Loucy (cell line): Measurements from ENCODE around the gene CD300C.
A peak's percentile ranks its signal among the peaks of the same experiment; 100 is the strongest.

Source experiments
- H2AFZ ChIP-seq: fragments of 200-600 bp; sonication (generic); 2 replicates; pipeline ENCODE4 v1.6.0; 2016; ENCODE audit warnings: antibody characterized with exemption, mild to moderate bottlenecking, low read length, moderate library complexity
- H3F3A ChIP-seq: fragments of 200-600 bp; 2 replicates; pipeline ENCODE4 v1.6.0; 2016; ENCODE audit warnings: antibody characterized with exemption, low read depth, mild to moderate bottlenecking
- H3K27me3 ChIP-seq: fragments of 200-600 bp; sonication (generic); 2 replicates; pipeline ENCODE4 v1.6.1; 2014; ENCODE audit warnings: low read length, mild to moderate bottlenecking; ENCODE audit not compliant: insufficient read depth, poor library complexity, severe bottlenecking
- H3K36me3 ChIP-seq: fragments of 200-600 bp; sonication (generic); 2 replicates; pipeline ENCODE4 v1.6.1; 2016; ENCODE audit warnings: low read length; ENCODE audit not compliant: insufficient read depth
- H3K4me1 ChIP-seq: fragments of 200-600 bp; sonication (generic); 2 replicates; pipeline ENCODE4 v1.5.1; 2014; ENCODE audit warnings: low read length, mild to moderate bottlenecking; ENCODE audit not compliant: insufficient read depth, poor library complexity, severe bottlenecking
- H3K4me2 ChIP-seq: fragments of 200-600 bp; sonication (generic); 2 replicates; pipeline ENCODE4 v1.6.0; 2014; ENCODE audit warnings: antibody characterized with exemption, low read length, low read depth, mild to moderate bottlenecking; ENCODE audit not compliant: poor library complexity, severe bottlenecking
- H3K4me3 ChIP-seq: fragments of 200-600 bp; sonication (generic); 2 replicates; pipeline ENCODE4 v1.5.1; 2014; ENCODE audit warnings: low read length, mild to moderate bottlenecking, mixed read lengths; ENCODE audit not compliant: poor library complexity, severe bottlenecking
- H3K79me2 ChIP-seq: fragments of 200-600 bp; sonication (generic); 2 replicates; pipeline ENCODE4 v1.6.1; 2014; ENCODE audit warnings: low read length; ENCODE audit not compliant: insufficient read depth
- H3K9ac ChIP-seq: fragments of 200-600 bp; sonication (generic); 2 replicates; pipeline ENCODE4 v1.6.0; 2014; ENCODE audit warnings: mild to moderate bottlenecking, low read depth, low read length, moderate library complexity; ENCODE audit not compliant: poor library complexity, severe bottlenecking
- H3K9me2 ChIP-seq: fragments of 200-600 bp; sonication (generic); replicated peaks from 2 replicates; pipeline ENCODE4 v1.6.1; 2016; ENCODE audit warnings: low read depth, low read length, mixed read lengths
- H3K9me3 ChIP-seq: fragments of 200-600 bp; sonication (generic); 2 replicates; pipeline ENCODE4 v1.6.1; 2014; ENCODE audit warnings: mild to moderate bottlenecking, antibody characterized with exemption, low read length, low read depth; ENCODE audit not compliant: insufficient read depth
- H4K20me1 ChIP-seq: fragments of 200-600 bp; sonication (generic); 2 replicates; pipeline ENCODE4 v1.6.0; 2014; ENCODE audit warnings: antibody characterized with exemption, low read length, mild to moderate bottlenecking; ENCODE audit not compliant: insufficient read depth, poor library complexity, severe bottlenecking
- EZH2phosphoT487 ChIP-seq: fragments of 200-600 bp; IDR thresholded peaks from 2 replicates; pipeline ENCODE4 v1.6.1; 2018; ENCODE audit warnings: antibody characterized with exemption, mild to moderate bottlenecking, moderate library complexity, borderline replicate concordance
- TF ChIP-seq, protein P1 (sequence below): fragments of 200-600 bp; sonication (generic); conservative IDR thresholded peaks from 2 replicates; pipeline ENCODE4 v1.5.1; 2014; ENCODE audit warnings: mild to moderate bottlenecking, antibody characterized with exemption, low read length

CD300C gene

DNA sequence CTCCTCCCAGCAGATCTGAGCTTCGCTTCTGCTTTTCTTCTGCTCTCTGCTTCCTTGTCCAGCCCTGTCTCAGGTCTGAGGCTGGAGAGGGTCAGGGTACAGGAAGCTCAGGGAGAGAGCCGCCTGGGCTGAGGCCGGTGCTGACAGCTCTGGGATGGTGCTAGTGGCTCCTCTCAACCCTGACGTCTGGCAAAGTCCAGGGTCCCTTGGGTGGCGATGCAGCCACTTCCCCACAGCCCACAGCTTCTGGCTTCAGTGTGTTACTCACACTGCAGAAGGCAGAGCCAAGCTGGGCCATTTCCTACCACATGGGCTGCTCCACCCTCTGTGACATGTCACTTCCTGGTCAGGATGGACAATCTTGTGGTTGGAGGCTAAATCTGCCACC is at the start of gene CD300C:
TSS of gene CD300C (minus strand) at position 273 of the 388 bp plus-strand sequence. CDS start 333 bp downstream, outside the sequence.
- Histone ChIP-seq H3K27me3 (no peaks in the 10 kb centered on the region), H3K36me3 (no peaks in the 10 kb centered on the region), H3K9me2 (no peaks in the 10 kb centered on the region), H3K4me2 (peak within 1 kb of the TSS; percentile 4), H4K20me1 (no peaks in the 10 kb centered on the region), H3K9me3 (no peaks in the 10 kb centered on the region), H2AFZ (peak within 1 kb of the TSS; percentile 75; the same call in 1 of the 2 replicates), H3K9ac (no peak within 1 kb of the TSS), H3K79me2 (no peaks in the 10 kb centered on the region), H3K4me3 (no peak within 1 kb of the TSS), H3K4me1 (peaks cover 24% of the 10 kb centered on the region), H3F3A (no peaks in the 10 kb centered on the region)
- TF ChIP-seq, protein P1, sequence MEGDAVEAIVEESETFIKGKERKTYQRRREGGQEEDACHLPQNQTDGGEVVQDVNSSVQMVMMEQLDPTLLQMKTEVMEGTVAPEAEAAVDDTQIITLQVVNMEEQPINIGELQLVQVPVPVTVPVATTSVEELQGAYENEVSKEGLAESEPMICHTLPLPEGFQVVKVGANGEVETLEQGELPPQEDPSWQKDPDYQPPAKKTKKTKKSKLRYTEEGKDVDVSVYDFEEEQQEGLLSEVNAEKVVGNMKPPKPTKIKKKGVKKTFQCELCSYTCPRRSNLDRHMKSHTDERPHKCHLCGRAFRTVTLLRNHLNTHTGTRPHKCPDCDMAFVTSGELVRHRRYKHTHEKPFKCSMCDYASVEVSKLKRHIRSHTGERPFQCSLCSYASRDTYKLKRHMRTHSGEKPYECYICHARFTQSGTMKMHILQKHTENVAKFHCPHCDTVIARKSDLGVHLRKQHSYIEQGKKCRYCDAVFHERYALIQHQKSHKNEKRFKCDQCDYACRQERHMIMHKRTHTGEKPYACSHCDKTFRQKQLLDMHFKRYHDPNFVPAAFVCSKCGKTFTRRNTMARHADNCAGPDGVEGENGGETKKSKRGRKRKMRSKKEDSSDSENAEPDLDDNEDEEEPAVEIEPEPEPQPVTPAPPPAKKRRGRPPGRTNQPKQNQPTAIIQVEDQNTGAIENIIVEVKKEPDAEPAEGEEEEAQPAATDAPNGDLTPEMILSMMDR = no peak
- TF ChIP-seq EZH2phosphoT487 = no peak

GRCh38 chr17:74595037-74595750 is 49.3 kb upstream of the CD300C start:
- H3K9me2 ChIP-seq = no peaks in the 10 kb centered on the region
- H3K9me3 ChIP-seq = no peaks in the 10 kb centered on the region
- H3K9ac ChIP-seq = no peak overlapping the region
- no peaks in the 10 kb centered on the region for H3K36me3 ChIP-seq
- H2AFZ ChIP-seq = no peak overlapping the region
- no peaks in the 10 kb centered on the region for H3K27me3 ChIP-seq
- H3K79me2 ChIP-seq = no peaks in the 10 kb centered on the region
- no peak overlapping the region for H3K4me3 ChIP-seq
- H4K20me1 ChIP-seq = no peaks in the 10 kb centered on the region
- H3F3A ChIP-seq = no peaks in the 10 kb centered on the region
- H3K4me2 ChIP-seq = no peak overlapping the region
- peaks cover 7% of the 10 kb centered on the region for H3K4me1 ChIP-seq
- TF ChIP-seq, protein P1 = no peak
- TF ChIP-seq EZH2phosphoT487 = no peak

DNA sequence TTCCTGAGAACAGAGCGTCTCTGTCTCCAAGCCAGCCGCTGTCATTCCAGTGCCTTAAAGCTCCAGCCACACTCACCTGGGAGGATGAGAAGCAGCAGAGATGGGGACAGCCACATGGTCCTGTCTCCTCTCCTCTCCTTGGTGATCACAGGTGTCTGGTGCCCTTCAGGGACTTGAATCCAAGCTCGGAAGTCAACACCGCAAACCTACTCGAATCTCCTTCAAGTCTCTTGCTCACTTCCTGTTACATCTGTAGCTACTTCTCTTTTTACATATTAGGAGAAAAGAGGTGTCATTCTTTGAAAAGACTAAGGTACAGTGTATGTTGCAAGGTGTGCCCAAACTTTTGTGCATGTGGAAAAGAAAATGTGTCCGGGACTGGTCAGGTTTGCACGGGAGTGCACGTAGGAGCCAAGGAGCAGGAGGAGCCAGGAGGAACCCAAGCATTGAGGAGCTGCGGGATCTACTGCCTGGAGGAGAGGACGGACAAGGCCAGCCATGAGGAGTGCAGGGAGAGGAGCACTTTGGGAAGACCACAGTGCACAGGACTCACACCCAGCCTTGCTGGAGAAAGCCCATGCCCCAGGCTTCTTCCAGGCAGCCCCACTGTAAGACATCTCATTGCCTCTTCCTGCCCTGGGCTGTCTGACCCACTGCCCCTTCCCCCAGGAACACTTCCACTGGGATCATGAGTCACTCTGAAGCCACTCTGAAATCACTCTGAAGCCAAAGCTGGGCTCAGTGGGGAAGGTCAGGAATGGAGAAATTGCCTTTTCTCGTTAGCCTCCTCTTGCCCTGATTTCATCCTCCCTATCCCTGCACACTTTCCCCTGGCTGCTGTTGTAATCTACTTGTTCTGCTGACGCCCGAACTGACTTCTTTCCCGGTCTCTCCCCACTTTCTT is 46.4 kb upstream of the CD300C start, which contains the start of gene CD300LD:
TSS of gene CD300LD (minus strand) at position 197 of the 904 bp plus-strand sequence. CDS start at position 116, 81 bp downstream.
- H3K9me3 ChIP-seq = no peaks in the 10 kb centered on the region
- no peaks in the 10 kb centered on the region for H3K79me2 ChIP-seq
- no peaks in the 10 kb centered on the region for H3K27me3 ChIP-seq
- H3K4me1 ChIP-seq = no peaks in the 10 kb centered on the region
- H3F3A ChIP-seq = no peaks in the 10 kb centered on the region
- no peak for TF ChIP-seq EZH2phosphoT487
- TF ChIP-seq, protein P1 = no peak
- no peaks in the 10 kb centered on the region for H4K20me1 ChIP-seq
- H3K9me2 ChIP-seq = no peaks in the 10 kb centered on the region
- no peak within 1 kb of the TSS for H3K9ac ChIP-seq
- no peaks in the 10 kb centered on the region for H3K36me3 ChIP-seq
- H3K4me3 ChIP-seq = no peak within 1 kb of the TSS
- H3K4me2 ChIP-seq = no peak within 1 kb of the TSS
- H2AFZ ChIP-seq = no peak within 1 kb of the TSS
